ENCODE data around the gene POLE3.

GRCh38 chr9:113409481-113409880 is 994 bp downstream of the POLE3 start:
- TF ChIP-seq EZH2 (IDR thresholded peaks at IDR 0.05; ENCODE audit: insufficient read depth, poor library complexity, severe bottlenecking) (no peak), EZH2phosphoT487 (IDR thresholded peaks at IDR 0.05; ENCODE audit: insufficient read depth, low read depth) (no peak)
